Upper lobe of right lung (tissue), 1 donor: Measurements from ENCODE around the gene PYCARD. TPM values are rescaled to one million over a fixed set of nuclear protein-coding genes. Genes with fewer than 3 reads are reported as not detected.
"Not testable (repeated sequence)": the region's sequence is repeated elsewhere in the genome, so short reads cannot be mapped to it uniquely, and the experiment has no call there.

Experiments used
- ATAC-seq: fragments of 200-7000 bp; cut with Tn5 transposase; one replicate; pipeline ENCODE4 v1.9.1; 2020; ENCODE audit warnings: mild to moderate bottlenecking, moderate library complexity
- DNase-seq: peaks from one replicate; pipeline ENCODE4 v3.0.0-alpha.2; 2020
- H3K27ac ChIP-seq: fragments of 200-600 bp; one replicate; pipeline ENCODE4 v1.8.0; 2022
- H3K27me3 ChIP-seq: fragments of 200-600 bp; one replicate; pipeline ENCODE4 v1.8.0; 2022; ENCODE audit warnings: mild to moderate bottlenecking
- H3K36me3 ChIP-seq: fragments of 200-600 bp; one replicate; pipeline ENCODE4 v1.8.0; 2022
- H3K4me1 ChIP-seq: fragments of 200-600 bp; one replicate; pipeline ENCODE4 v1.8.0; 2022
- H3K4me3 ChIP-seq: fragments of 200-600 bp; one replicate; pipeline ENCODE4 v1.8.0; 2022; ENCODE audit warnings: mild to moderate bottlenecking
- H3K9me3 ChIP-seq: fragments of 200-600 bp; one replicate; pipeline ENCODE4 v1.8.0; 2022
- CTCF ChIP-seq: fragments of 200-600 bp; IDR thresholded peaks from one replicate; pipeline ENCODE4 v1.8.0; 2022; ENCODE audit warnings: antibody characterized with exemption
- intact Hi-C: fragments of 100-400 bp; cut with DNase I; formaldehyde crosslinking; loops from one replicate; pipeline ENCODE4 v1.11.0; 2022
- total RNA-seq: library from RNA; stranded (reverse); fragmentation: NEBNext Ultra II Directional; extraction: Animal tissue kit (Norgen Biotek cat#: 25700); gene quantifications from one replicate; pipeline ENCODE4 v1.2.1, GENCODE V29; 2021
- donor health status: DM: no; HTN: yes; CAD: no; lungs with severe emphysema.

Gene PYCARD
- total RNA-seq, 1 donor from 2014 or later: 49.5 TPM

- peaks cover 18% of the 10 kb centered on the region for H3K36me3 ChIP-seq
- H3K27ac ChIP-seq: no peak overlapping the region
- H3K9me3 ChIP-seq: no peaks in the 10 kb centered on the region
- ATAC-seq (peak; percentile 16), DNase-seq (no peak)
- H3K27me3 ChIP-seq: no peaks in the 10 kb centered on the region
- intact Hi-C loops: loop anchor here (10.0 kb wide), 1 partner anchor 54 kb away; the partner anchor contains the start of gene ITGAM
- H3K4me1 ChIP-seq: peaks cover 11% of the 10 kb centered on the region
- TF ChIP-seq CTCF: peak; percentile 7
- peak overlapping the region; percentile 88 for H3K4me3 ChIP-seq
These were observed 1.6 kb downstream of the PYCARD start for GRCh38 chr16:31200821-31201568.

DNA sequence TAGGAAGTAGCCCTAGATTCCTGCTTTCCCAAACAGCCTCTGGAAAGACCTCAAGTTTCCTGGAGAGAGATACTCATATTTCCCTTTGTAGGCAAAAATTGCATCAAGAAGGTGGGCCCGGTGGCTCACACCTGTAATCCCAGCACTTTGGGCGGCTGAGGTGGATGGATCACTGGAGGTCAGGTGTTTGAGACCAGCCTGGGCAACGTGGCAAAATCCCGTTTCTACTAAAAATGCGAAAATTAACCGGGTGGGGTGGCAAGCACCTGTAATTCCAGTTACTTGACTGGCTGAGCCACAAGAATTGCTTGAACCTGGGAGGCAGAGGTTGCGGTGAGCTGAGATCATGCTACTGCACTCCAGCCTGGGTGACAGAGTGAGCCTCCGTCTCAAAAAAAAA, 2.4 kb downstream of the PYCARD start:
- not testable (repeated sequence) for ATAC-seq, H3K9me3 ChIP-seq, DNase-seq, H3K27me3 ChIP-seq, H3K4me3 ChIP-seq, H3K27ac ChIP-seq
- intact Hi-C loops: loop anchor here (10.0 kb wide), 1 partner anchor 55 kb away; the partner anchor contains the start of gene ITGAM
- peaks cover 11% of the 10 kb centered on the region for H3K4me1 ChIP-seq
- H3K36me3 ChIP-seq: peaks cover 26% of the 10 kb centered on the region

DNA sequence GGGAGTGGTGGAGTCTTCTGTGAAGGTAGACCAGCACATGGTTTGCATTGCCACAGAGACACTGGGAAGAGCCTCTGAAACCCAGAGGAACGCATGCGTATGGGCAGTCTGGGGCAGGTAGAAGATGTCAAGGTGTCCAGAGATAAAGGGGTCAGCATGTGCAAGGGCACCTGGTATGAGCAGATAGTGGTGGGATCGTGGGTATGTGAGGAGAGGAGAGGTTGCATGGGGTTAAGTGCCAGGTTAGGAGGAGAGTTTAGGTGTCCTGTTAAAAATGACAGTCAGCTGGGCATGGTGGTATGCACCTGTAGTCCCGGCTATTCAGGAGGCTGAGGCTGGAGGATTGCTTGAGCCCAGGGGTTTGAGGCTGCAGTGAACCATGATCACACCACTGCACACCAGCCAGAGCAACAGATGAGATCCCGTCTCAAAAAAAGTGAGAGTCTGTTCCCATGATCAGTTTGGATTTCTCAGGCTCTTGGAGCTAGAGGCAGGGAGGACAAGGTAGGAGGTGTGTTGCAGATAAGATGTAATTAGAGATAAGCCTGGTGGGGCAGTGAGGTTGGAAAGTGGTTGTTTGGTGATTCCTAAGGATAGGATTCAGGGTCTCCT, 3.0 kb downstream of the PYCARD start:
- Histone ChIP-seq H3K27ac (no peak overlapping the region), H3K4me3 (no peak overlapping the region), H3K9me3 (no peaks in the 10 kb centered on the region), H3K36me3 (peaks cover 32% of the 10 kb centered on the region), H3K4me1 (peaks cover 11% of the 10 kb centered on the region), H3K27me3 (no peaks in the 10 kb centered on the region)
- ATAC-seq (no peak), DNase-seq (no peak)
- no peak for TF ChIP-seq CTCF
- intact Hi-C loops: loop anchor here (10.0 kb wide), 1 partner anchor 55 kb away; the partner anchor contains the start of gene ITGAM

- TF ChIP-seq CTCF: no peak
- intact Hi-C loops: no loop called here
- ATAC-seq (no peak), DNase-seq (no peak)
- peaks cover 43% of the 10 kb centered on the region for H3K36me3 ChIP-seq
- H3K27ac ChIP-seq: no peak overlapping the region
- peaks cover 11% of the 10 kb centered on the region for H3K4me1 ChIP-seq
- no peaks in the 10 kb centered on the region for H3K27me3 ChIP-seq
- no peaks in the 10 kb centered on the region for H3K9me3 ChIP-seq
- no peak overlapping the region for H3K4me3 ChIP-seq
These were observed 4.2 kb downstream of the PYCARD start for GRCh38 chr16:31198207-31198882.

- intact Hi-C loops: no loop called here
- Histone ChIP-seq H3K4me3 (no peak overlapping the region), H3K36me3 (peaks cover 61% of the 10 kb centered on the region), H3K9me3 (no peaks in the 10 kb centered on the region), H3K27ac (no peak overlapping the region), H3K27me3 (no peaks in the 10 kb centered on the region), H3K4me1 (peaks cover 7% of the 10 kb centered on the region)
- ATAC-seq: no peak
- DNase-seq: no peak
- TF ChIP-seq CTCF: no peak
These were observed 6.1 kb downstream of the PYCARD start for GRCh38 chr16:31196324-31197088.

GRCh38 chr16:31195861-31196260, 6.7 kb downstream of the PYCARD start:
- H3K4me3 ChIP-seq, H3K27ac ChIP-seq, DNase-seq, H3K27me3 ChIP-seq, ATAC-seq, intact Hi-C loops, H3K9me3 ChIP-seq, H3K4me1 ChIP-seq: not testable (repeated sequence)
- H3K36me3 ChIP-seq: peaks cover 67% of the 10 kb centered on the region
